ENCODE data around the gene DCST1.

Gene DCST1

DNA sequence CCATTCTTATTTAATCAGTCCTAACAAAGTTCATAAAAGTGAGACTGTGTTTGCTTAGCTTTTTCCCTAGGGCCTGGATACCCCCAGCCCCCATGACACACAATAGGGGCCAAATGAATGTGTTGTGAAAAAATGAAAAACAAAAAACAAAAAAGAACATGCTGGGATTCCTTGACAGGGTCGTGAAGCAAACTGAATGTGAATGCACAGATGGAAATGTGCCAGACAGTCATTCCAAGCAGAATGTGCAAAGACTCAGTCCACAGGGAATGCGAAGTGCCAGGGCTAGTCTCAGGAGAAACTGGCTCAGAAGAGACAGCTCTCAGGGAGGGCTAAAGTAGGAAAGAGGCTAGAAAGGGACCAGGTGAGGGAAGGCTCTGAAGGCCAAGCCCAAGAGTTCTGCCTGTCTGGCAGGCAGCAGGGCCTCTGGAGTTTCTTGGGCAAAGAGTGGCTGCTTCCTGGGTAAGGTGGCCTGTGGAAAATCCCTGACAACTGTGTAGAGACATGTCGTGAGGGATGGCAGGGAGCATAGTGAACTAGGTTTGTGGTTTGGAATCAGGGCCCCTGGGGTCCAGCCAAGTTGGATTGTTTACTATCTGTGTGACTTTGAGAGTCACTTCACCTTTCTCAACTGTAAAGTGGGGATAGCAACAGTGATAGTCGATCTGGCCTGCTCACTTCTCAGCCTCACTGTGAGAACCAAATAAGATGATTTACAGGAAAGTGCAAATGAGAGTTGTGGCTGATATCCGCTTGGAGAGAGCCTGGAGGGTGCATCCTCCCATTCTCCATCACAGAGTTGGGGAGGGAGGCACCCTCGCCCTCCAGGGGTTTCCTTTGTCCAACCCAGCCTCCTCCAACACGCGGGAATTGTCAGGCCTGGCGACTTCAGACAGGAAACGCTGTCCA is 16.3 kb downstream of the DCST1 start:
- TF ChIP-seq BHLHE40 (IDR thresholded peaks at IDR 0.05; ENCODE audit: borderline replicate concordance) (no peak), LEF1 (IDR thresholded peaks at IDR 0.05; ENCODE audit: borderline replicate concordance) (no peak)
- TF ChIP-seq, protein P1, sequence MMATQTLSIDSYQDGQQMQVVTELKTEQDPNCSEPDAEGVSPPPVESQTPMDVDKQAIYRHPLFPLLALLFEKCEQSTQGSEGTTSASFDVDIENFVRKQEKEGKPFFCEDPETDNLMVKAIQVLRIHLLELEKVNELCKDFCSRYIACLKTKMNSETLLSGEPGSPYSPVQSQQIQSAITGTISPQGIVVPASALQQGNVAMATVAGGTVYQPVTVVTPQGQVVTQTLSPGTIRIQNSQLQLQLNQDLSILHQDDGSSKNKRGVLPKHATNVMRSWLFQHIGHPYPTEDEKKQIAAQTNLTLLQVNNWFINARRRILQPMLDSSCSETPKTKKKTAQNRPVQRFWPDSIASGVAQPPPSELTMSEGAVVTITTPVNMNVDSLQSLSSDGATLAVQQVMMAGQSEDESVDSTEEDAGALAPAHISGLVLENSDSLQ (IDR thresholded peaks at IDR 0.05), result peak; percentile 35; the same call in 1 of the 2 replicates
- ChIA-PET CTCF (interaction anchor here (0.5 to 1.4 kb wide), 9 partner anchors 9 to 409 kb away, joined by 3 to 9 read pairs (median 3); partner anchors contain the start of gene PBXIP1), POLR2A (interaction anchor here (0.6 to 2.4 kb wide), 10 partner anchors 9 to 144 kb away, joined by 3 to 11 read pairs (median 5); partner anchors contain the start of genes KRTCAP2 and TRIM46)
- DNase-seq (ENCODE audit: extremely low spot score), result no peak

DNA sequence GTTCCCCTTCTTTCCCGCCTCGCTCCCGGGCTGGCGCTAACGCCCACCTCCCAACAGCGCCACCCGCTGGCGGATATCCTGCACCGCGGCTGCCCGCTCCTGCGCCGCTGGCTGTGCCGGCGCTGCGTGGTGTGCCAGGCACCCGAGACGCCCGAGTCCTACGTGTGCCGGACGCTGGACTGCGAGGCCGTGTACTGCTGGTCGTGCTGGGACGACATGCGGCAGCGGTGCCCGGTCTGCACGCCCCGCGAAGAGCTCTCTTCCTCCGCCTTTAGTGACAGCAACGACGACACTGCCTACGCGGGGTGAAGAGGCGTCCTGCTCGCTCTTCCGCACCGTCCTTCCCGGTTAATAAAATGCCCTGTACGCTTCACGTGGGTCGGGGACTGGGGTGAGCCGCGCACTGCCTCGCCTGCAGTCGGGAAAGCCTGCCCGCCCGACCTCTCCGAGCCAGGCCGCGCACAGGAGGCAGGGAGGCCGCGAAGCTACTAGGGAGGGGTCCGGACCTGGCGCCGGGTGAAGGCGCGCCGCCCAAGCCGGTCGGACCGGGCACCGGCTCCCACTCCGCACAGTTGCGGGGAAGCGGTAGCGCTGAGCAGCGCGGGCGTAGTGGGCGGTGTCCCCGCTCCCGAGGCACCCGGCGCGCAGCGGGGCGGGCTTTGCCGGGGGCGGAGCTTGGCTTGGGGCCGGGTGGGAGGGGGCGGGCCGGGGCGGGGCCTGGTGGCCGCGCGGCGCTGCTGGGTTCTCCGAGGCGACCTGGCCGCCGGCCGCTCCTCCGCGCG is 17.1 kb downstream of the DCST1 start, which contains the start of gene ADAM15:
TSS of gene ADAM15 (plus strand) at position 757 of the 782 bp plus-strand sequence. CDS start 71 bp downstream, outside the sequence.
- POLR2A ChIA-PET, result interaction anchor here (0.6 to 2.4 kb wide), 30 partner anchors 9 to 491 kb away, joined by 3 to 11 read pairs (median 4); partner anchors contain the start of genes CKS1B, FLAD1, KRTCAP2 and PBXIP1
- peak; percentile 98 for DNase-seq (ENCODE audit: extremely low spot score)
- TF ChIP-seq CTBP1 (IDR thresholded peaks at IDR 0.05; ENCODE audit: borderline replicate concordance), result peak; percentile 64; the same call in 1 of the 2 replicates
- TF ChIP-seq ZNF384 (IDR thresholded peaks at IDR 0.05), result no peak
- peak; percentile 92 for TF ChIP-seq L3MBTL2 (conservative IDR thresholded peaks at IDR 0.05)
- CTCF ChIA-PET, result interaction anchor here (0.6 to 1.4 kb wide), 12 partner anchors 9 to 144 kb away, joined by 3 to 9 read pairs (median 3); partner anchors contain the start of genes EFNA3 and KRTCAP2

DNA sequence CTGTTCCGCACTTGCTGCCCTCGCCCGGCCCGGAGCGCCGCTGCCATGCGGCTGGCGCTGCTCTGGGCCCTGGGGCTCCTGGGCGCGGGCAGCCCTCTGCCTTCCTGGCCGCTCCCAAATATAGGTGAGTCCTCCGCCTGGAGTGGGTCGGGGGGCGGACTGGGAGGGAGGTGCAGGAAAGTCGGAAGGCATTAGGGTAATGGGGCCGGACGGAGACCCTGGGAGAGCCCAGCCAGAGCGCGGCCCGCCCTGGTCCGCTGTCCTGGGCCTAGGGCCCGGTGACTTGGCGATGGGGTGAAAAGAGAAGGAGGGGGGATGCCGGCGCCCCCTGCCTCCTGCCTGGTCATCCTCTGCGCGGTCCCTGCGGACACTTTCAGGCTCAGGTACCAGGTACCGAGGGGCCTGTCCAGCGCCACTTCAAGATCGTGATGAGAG is 17.7 kb downstream of the DCST1 start:
- ChIA-PET POLR2A (interaction anchor here (0.6 to 2.4 kb wide), 29 partner anchors 8 to 491 kb away, joined by 3 to 11 read pairs (median 4); partner anchors contain the start of genes CKS1B, FLAD1, KRTCAP2 and PBXIP1), CTCF (interaction anchor here (0.6 to 1.4 kb wide), 11 partner anchors 8 to 143 kb away, joined by 3 to 9 read pairs (median 3); partner anchors contain the start of genes EFNA3 and KRTCAP2)
- no peak for DNase-seq (ENCODE audit: extremely low spot score)
- no peak for TF ChIP-seq SUZ12 (IDR thresholded peaks at IDR 0.05)

DNA sequence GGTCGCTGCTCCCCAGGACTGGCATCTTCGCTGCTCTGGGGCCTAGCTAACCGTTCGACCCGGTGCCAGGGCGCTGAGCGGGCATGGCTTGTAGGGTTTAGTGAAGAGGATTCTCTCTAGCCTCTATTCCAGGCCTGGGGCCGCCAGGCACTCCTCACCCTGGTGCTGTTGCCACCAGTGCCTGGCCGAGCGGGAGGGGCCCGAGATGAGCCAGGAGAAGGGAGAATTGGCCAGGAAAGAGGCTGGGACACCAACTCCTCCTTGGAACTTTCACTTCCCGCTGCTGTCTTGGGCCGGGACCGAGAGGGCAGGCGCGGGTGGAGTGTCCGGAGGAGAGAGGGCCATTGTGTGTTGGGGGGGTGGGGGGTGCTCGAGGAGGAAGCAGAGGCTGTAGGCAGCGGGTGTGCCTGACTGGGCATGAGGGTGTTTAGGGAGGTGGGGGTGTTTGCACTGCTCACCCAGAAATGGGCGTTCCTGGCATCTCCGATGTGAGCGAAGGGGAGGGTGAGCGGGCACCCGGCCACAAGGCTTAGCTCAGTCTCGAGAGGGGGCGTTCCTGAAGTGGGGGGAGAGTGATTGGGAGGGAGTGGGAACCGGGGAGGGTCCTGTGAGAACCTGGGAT is 18.3 kb downstream of the DCST1 start:
- ChIA-PET POLR2A (interaction anchor here (0.8 to 2.4 kb wide), 7 partner anchors 8 to 69 kb away, joined by 3 to 11 read pairs (median 4); partner anchors contain the start of gene FLAD1), CTCF (interaction anchor here (0.8 to 3.0 kb wide), 6 partner anchors 10 to 56 kb away, joined by 3 to 9 read pairs (median 4); no protein-coding TSS in a partner anchor)
- DNase-seq (ENCODE audit: extremely low spot score), result peak; percentile 41
- TF ChIP-seq ARNT (IDR thresholded peaks at IDR 0.05), result no peak
- no peak for TF ChIP-seq BHLHE40 (IDR thresholded peaks at IDR 0.05; ENCODE audit: borderline replicate concordance)
- no peak for TF ChIP-seq SUZ12 (IDR thresholded peaks at IDR 0.05)
- no peak for TF ChIP-seq TARDBP (IDR thresholded peaks at IDR 0.05)

DNA sequence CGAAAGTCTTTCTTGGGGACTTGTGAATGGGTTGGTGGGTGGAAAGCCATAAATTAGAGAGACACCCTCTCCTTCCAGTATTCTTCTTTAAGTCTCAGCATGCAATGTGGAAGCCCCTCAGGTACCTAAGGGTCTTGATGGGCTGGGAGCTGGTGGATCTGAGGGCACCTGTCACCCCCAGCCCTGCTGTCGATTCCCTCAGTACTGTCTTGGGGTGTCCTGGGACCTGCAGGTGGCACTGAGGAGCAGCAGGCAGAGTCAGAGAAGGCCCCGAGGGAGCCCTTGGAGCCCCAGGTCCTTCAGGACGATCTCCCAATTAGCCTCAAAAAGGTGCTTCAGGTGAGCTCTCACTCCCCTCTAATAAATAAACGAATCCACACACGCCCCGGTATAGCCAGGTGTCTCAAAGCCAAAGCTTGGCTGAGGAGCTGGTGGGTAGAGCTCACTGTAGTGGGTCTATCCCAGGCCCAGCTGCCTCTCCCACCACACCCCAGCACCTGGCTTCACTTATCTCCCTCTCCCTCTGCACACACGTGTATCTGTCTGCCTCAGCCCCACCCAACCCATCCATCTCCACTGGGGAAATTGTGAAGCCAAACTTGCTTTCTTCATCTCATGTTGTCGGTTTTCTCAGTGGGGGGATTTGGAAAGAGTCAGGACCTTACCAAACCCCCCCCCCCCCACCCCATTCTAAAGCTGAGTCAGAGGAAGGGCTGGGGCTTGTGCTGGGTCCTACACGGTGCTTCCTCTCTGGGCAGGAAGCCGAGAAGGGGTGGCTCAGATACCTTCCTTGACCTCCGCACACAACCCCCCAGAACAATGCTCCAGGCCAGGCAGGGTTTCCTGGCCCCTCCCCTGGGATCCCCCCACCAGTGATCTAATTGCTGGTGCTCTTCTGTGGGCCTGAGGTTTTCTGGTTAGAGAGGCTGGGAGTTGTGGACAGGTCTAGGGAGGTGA is 19.1 kb downstream of the DCST1 start:
- no peak for TF ChIP-seq ZNF384 (IDR thresholded peaks at IDR 0.05)
- no peak for TF ChIP-seq LEF1 (IDR thresholded peaks at IDR 0.05; ENCODE audit: borderline replicate concordance)
- no peak for TF ChIP-seq HDGF (IDR thresholded peaks at IDR 0.05; ENCODE audit: borderline replicate concordance)
- no peak for TF ChIP-seq SP1 (IDR thresholded peaks at IDR 0.05)
- no peak for TF ChIP-seq FOXK2 (IDR thresholded peaks at IDR 0.05)
- TF ChIP-seq ARNT (IDR thresholded peaks at IDR 0.05), result no peak
- TF ChIP-seq, protein P1 (IDR thresholded peaks at IDR 0.05), result no peak
- no peak for TF ChIP-seq ELF4 (IDR thresholded peaks at IDR 0.05)
- no peak for TF ChIP-seq L3MBTL2 (conservative IDR thresholded peaks at IDR 0.05)
- TF ChIP-seq CTBP1 (IDR thresholded peaks at IDR 0.05; ENCODE audit: borderline replicate concordance), result no peak
- TF ChIP-seq FOXM1 (IDR thresholded peaks at IDR 0.05; ENCODE audit: borderline replicate concordance), result no peak
- TF ChIP-seq NFRKB (IDR thresholded peaks at IDR 0.05), result no peak
- no peak for TF ChIP-seq FOXA1 (IDR thresholded peaks at IDR 0.05)
- CTCF ChIA-PET, result interaction anchor here (0.8 to 3.0 kb wide), 5 partner anchors 9 to 57 kb away, joined by 3 to 9 read pairs (median 4); no protein-coding TSS in a partner anchor
- POLR2A ChIA-PET, result interaction anchor here (1.0 kb wide), 1 partner anchor 51 kb away, joined by 3 read pairs; no protein-coding TSS in a partner anchor
- DNase-seq (ENCODE audit: extremely low spot score), result no peak

Measured in HEK293T (cell line).